GM18505 (cell line): ENCODE data around the gene DHCR24.

ENCODE experiments used
- ATAC-seq: cut with Tn5 transposase; IDR thresholded peaks from one replicate; pipeline ENCODE4 v1.9.1; 2021; ENCODE audit not compliant: unreplicated experiment
- POLR2A ChIP-seq: IDR thresholded peaks from 4 replicates; pipeline ENCODE4 v1.6.1; 2011; ENCODE audit warnings: borderline replicate concordance; ENCODE audit not compliant: insufficient read depth, insufficient read length; ENCODE audit errors: extremely low read depth

DHCR24 gene

DNA sequence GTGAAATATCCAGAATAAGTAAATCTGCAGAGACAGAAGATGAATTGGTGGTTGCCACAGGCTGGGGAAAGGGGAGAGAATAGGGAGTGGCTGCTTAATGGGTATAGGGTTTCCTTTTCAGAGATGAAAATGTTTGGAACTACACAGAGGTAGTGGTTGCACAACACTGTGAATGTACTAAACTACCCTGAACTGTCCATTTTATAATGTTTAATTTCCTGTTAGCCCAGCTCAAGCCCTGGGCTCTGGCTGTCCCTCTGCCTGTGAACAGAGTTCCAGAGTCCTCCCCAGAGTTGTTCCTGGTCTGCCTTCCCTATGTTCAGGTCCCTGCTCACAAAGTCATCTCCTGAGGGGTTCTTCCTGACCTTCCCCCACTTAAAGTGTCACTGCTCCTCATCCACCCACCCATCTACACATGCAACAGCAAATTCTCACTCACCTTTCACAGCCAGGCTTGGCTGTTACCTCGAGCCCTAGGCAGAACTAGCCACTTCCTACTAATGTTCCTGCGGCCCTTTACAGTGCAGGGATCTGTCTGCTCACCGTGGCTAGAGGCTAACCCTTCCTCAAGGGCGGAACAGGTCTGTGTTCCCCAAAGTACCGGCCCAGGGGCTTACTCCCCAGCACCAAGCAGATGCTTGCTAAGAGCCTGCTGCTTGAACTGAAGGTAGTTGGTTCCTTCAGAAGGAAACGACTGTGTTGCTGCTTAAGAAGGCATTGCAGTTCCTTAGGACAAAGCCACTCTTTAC lies 22.4 kb downstream of the DHCR24 start:
- ATAC-seq = no peak
- TF ChIP-seq POLR2A = no peak

DNA sequence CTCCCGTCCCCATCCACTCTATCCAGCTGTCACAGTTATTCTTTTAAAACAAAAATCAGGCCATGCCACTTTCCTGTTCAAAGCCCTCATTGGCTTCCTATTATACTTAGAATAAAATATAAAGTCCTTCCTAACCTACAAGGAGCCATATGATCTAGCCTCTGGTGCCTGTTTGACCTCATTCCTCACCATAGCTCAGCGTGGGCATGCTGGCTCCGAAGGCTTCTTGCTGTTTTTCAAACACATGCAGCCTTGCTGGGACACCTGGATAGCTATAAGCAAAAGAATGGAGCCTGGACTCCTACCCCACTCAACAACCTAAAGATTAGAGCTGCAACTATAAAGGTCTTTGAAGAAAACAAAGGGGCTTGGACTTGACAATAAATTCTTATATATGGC lies 23.7 kb downstream of the DHCR24 start:
- no peak for ATAC-seq
- TF ChIP-seq POLR2A = no peak

DNA sequence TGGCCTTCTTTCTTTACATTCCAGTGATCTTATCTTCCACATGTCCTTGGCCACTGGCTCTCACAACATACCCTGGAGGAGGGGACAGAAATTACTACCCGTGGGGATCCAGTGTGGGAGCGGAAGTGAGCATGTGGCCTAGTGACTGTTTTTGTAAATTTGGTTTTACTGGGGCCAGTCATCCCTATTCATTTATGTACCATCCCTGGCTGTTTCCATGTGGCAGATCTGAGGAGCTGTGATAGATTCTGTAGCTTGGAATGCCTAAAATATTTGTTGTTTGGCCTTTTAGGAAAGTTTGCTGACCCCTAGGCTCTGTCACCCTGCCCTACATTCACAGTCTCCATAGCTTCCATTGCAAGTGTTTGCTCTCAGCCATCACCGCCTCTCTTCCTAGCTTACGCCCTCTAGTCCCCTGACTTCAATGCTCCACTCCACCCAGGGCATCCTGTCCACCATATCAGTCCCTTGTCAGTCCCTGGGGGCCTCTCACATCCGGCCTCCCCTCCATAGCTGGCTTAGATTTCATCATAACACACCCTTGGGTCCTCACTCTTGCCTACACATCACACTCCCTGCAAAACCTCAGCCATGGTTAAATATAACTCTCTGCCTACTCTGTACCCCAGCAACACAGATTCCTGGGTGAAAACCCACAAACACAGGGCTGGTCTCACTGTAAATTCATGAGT lies 25.8 kb downstream of the DHCR24 start:
- ATAC-seq = no peak
- TF ChIP-seq POLR2A = no peak

DNA sequence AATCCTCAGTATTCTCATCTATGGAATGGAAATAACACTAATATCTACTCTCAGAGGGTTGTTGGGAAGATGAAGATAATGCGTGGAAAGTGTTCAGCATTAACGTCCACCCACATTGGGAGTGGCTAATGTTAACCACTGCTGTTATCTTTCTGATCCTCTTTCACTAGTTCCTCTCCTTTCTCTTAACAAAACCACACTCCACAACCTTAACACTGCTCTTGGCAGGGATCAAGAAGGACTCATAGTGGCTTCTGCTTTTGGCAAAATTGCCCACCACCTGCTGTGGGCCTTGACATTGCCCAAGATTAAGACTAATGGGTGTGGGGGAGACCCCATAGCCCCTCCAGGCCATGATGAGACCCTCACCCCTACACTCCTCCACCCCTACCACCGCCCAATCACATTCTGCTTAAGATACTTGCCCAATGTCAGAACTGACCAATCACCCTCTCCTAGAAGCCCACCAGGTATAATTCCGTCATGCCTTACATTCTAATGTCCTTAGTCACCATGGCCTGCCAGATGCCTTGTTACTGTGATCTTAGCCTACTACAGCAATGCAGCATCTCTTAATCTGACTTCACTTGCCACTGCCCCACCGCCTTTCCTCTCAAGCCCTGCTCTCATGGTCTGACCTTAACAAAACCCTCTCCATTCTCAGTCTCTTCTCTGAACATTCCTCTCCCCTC lies 27.1 kb downstream of the DHCR24 start:
- no peak for ATAC-seq
- no peak for TF ChIP-seq POLR2A

DNA sequence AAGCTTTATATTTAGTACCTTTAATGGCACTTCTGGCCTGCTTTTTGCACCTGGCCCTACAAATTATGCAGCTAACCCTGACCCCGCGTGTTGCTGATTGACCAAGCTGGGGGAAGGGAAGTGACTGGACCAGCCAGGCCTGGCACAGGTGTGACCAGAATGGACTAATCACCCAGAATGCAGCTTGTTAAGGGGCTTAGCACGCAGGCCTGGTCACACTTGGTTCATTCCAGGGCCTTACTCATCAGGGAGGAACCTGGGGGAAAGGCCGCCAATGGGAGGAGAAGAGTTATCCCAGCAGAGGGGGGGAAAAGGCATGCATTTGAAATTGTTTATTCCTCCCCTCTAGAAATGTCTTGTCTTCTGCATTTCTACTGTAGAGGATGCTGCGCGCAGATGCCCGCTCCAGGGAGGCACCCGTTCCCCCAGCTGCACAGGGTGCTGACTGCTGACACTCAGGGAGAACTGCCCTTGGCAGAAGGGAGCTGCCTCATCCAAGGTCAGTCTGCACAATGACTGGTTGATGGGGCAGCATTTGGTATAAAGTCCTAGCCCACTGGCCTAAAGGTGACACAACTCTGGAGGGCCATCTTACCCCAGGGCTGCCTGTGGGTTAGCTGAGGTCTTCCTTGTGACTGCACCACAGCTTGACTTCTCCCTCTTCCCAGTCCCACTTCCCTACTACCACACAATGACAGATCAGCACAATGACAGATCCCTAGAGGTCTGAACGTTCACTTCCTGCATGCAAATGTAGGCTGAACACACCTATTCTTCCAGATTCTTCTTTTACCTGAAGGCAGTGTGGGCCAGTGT lies 29.0 kb downstream of the DHCR24 start:
- ATAC-seq = no peak
- no peak for TF ChIP-seq POLR2A

DNA sequence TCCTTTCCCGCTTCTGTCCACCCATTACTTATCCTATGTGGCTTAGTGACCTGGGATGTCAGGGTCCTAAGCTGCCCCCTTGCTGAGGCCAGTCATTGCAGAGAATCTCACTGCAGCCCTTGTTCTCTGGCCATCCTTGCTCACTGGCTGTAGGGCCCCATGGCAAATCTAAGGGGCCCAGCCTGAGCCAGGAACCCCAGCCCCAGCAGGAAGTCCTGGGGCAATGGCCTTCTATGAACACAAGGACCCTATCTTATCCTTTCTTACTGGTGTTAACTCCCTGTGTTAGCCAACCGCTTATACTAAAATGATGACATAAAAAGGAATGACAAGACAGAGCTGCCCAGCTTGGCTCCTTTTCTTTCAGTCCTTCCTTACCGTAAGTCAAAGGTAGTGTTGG lies 29.9 kb downstream of the DHCR24 start:
- TF ChIP-seq POLR2A = no peak
- no peak for ATAC-seq

DNA sequence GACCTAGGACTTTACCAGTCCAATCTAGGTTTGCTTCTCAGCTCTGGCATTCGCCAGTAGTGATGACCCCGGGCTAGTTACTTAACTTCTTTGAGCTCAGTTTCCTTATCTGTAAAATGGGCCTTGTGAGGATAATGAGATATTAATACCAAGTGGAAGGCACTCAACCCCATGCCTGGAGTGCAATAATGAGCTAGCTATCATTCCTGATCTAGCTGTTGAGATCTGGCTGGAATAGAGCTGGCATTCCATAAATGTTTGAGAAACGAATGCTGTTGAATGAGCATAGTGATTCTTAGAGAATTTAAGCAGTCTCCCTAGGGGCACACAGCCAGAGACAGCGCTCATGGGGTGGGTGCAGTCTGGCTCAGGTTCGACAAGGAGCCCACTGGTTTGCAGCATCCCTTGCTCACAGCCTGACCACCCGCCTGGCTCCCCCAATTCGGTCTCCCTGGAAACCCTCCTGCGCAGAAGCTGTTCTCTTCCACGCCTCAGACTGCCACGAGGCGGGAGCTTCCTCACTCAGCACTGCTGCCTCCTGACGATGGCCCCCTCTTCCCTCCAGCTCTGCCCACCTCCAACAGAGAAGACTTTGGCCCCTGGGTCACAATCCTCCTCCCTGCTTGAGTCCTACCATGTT lies 32.5 kb downstream of the DHCR24 start:
- ATAC-seq = no peak
- TF ChIP-seq POLR2A = no peak

DNA sequence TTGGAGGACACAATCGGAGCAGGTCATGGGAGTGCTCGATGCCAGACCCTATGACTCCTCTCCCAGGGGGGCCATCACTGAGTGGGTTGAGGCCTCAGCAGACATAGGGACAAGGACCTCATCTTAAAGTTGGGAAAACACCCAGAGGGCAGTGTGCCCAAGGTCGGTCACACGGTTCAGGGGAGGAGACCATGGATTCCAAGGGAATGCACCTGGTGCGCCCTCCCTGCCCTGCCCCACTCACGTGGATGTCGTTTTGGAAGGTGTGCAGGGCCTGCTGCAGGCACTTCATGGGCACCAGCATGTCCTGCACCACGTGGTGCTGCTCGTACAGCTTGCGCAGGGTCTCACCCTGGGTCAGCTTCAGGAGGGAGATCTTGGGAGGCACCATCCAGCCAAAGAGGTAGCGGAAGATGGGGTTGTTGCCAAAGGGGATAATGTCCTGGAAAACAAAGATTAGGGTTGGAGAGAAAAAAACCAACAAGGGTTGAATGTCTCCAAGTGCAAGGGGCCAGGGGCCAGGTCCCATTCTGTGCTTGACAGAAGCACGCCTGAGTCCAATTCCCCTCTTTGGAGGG lies 33.1 kb downstream of the DHCR24 start:
- ATAC-seq = no peak
- no peak for TF ChIP-seq POLR2A

DNA sequence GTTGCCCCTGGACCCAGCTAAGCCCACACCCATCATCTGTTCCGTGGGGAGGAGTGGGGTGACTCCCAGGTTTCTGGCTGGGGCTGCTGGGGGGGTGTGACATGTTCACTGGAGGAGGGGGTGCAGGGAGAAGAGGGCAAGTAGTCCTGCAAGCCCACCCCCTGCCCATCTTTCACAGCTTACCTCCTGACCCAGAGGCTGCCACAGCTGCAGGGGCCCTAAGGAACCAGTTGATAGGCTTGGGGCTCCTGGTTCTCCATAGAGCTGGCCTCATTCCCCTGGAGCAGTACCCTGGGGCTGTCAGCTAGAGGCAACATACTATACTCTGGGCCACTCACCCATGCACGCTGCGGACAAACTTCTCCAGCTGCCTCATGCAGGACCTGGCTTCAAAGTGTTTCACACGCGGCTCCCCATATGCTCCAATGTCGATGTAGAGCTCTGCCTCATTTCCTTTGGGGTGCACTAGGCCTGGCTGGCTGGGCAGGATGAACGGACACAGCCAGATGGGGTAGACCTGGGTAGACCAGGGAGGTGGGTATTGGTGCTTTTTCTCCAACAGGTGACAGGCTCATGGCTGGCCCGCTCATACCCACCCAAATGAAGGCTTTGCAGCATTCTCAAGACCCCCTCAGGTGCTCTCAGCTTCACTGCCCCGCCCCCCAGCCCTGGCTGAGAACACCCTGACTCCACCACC lies 33.8 kb downstream of the DHCR24 start:
- ATAC-seq = no peak
- no peak for TF ChIP-seq POLR2A

DNA sequence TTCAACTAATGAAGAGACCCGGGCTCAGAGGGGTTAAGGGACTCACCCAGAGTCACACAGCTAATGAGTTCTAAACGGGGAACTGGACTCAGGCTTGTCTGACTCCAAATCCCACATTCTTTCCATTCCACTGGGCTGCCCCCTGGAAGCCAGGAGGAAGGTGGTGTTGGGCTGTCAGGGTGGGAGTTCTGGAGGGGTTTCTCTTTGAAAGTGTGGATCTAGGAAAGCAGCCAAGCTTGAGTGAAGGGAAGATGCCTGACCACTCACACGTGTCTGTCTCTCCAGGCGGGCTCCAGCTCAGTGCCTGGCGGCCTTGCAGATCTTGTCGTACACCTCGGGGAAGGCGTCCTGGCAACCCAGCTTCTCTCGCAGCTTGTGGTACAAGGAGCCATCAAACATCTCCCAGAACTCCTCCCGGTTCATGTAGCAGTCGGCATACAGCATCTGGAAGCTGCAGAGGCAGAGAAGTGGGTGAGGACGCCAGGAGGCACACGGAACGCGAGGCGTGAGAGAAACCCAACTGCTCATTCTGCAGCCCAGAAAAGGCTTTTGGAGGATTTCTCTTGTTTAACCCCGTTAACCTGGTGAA lies 35.0 kb downstream of the DHCR24 start:
- ATAC-seq = no peak
- no peak for TF ChIP-seq POLR2A

DNA sequence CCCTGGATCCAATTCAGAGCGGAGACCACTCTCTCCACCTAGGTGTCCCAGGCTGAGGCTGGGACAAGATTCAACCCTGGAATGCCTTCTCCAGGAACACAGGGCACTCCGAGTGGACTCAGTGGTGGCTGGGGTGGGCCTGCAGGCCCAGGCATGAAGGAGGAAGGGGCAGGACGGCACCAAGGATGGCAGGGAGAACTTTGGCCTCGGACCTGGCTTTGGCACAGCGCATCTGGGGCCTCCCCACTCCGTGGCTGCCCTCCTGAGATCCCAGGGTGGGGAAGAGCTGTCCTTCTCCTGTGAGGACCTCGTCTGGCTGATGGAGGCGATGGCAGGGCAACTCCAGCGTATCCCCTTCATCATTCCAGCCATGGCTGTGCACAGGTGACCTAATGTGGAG lies 35.6 kb downstream of the DHCR24 start:
- ATAC-seq = no peak
- TF ChIP-seq POLR2A = no peak
